Omental fat pad (tissue), 4 donors: ENCODE data around the gene GPR55. TPM values are rescaled to one million over a fixed set of nuclear protein-coding genes. Genes with fewer than 3 reads are reported as not detected.

Experiments
- ATAC-seq: fragments of 150-250 bp; one replicate; pipeline ENCODE4 v1.9.1; 2016; ENCODE audit warnings: mild to moderate bottlenecking, moderate library complexity; ENCODE audit not compliant: low FRiP score
- DNase-seq: peaks from one replicate; pipeline ENCODE4 v3.0.0-alpha.2; 2019; ENCODE audit warnings: low spot score
- CTCF ChIP-seq, 3 donors: fragments of 450-650 bp; IDR thresholded peaks; one replicate each; pipeline ENCODE4 v1.5.1; 2016 to 2017; ENCODE audit warnings: antibody characterized with exemption in 3 of 3, mild to moderate bottlenecking in 3 of 3, moderate library complexity in 2 of 3
- total RNA-seq, 4 donors: library from RNA; depleted of rRNA; stranded (reverse); fragments of >200 nt; gene quantifications; one replicate each; pipeline ENCODE4 v1.1.0, GENCODE V29; 2016

Gene GPR55
- total RNA-seq, 4 donors from 2014 or later, result 0.12 to 0.19 TPM; not detected in 2

GRCh38 chr2:230964136-230964730, 39.2 kb upstream of the GPR55 start:
- no peak for DNase-seq
- no peak for TF ChIP-seq CTCF (IDR thresholded peaks at IDR 0.05)
- no peak for ATAC-seq

GRCh38 chr2:230961091-230961491, 36.0 kb upstream of the GPR55 start:
- ATAC-seq (no peak), DNase-seq (no peak)
- no peak for TF ChIP-seq CTCF (IDR thresholded peaks at IDR 0.05)

- TF ChIP-seq CTCF (IDR thresholded peaks at IDR 0.05), result no peak
- DNase-seq (no peak), ATAC-seq (no peak)
Measured at GRCh38 chr2:230960026-230960425, 35.0 kb upstream of the GPR55 start.

GRCh38 chr2:230958820-230959756, 34.0 kb upstream of the GPR55 start:
- TF ChIP-seq CTCF (IDR thresholded peaks at IDR 0.05), result no peak
- ATAC-seq (no peak), DNase-seq (no peak)

- no peak for TF ChIP-seq CTCF (IDR thresholded peaks at IDR 0.05)
- no peak for ATAC-seq
- DNase-seq, result no peak
Measured at GRCh38 chr2:230957756-230958391, 32.8 kb upstream of the GPR55 start.

- DNase-seq, result no peak
- peak; percentile 92 for ATAC-seq
- TF ChIP-seq CTCF (IDR thresholded peaks at IDR 0.05), result no peak
Measured at GRCh38 chr2:230956827-230957755, 32.0 kb upstream of the GPR55 start.
